Aorta (tissue), 5 donors: ENCODE measurements around the gene SDCBP2. TPM values are rescaled to one million over a fixed set of nuclear protein-coding genes. Genes with fewer than 3 reads are reported as not detected.

Source experiments
- ATAC-seq: fragments of 200-7000 bp; cut with Tn5 transposase; one replicate; pipeline ENCODE4 v1.9.1; 2022; ENCODE audit warnings: moderate library complexity; ENCODE audit not compliant: low FRiP score
- DNase-seq, 2 donors: peaks; one replicate each; pipeline ENCODE4 v3.0.0-alpha.2; 2020
- H3K27ac ChIP-seq, 2 donors: one replicate each; pipeline ENCODE4 v1.5.1; 2013; ENCODE audit warnings: low read length in 2 of 2, mild to moderate bottlenecking in 2 of 2, moderate library complexity in 2 of 2, control low read depth in 1 of 2, inconsistent platforms in 1 of 2, low read depth in 1 of 2
- H3K27me3 ChIP-seq, 2 donors: one replicate each; pipeline ENCODE4 v1.6.1; 2013; ENCODE audit warnings: control low read depth in 1 of 2, low read length in 1 of 2, mild to moderate bottlenecking in 1 of 2, moderate library complexity in 1 of 2; ENCODE audit not compliant: insufficient read depth in 2 of 2, control insufficient read depth in 1 of 2
- H3K36me3 ChIP-seq, 2 donors: one replicate each; pipeline ENCODE4 v1.6.1; 2013; ENCODE audit warnings: control low read depth in 1 of 2, low read length in 1 of 2, mild to moderate bottlenecking in 1 of 2; ENCODE audit not compliant: insufficient read depth in 2 of 2, control insufficient read depth in 1 of 2
- H3K4me1 ChIP-seq, 2 donors: one replicate each; pipeline ENCODE4 v1.6.1; 2013; ENCODE audit warnings: low read length in 2 of 2, control low read depth in 1 of 2, mild to moderate bottlenecking in 1 of 2, moderate library complexity in 1 of 2; ENCODE audit not compliant: insufficient read depth in 2 of 2, control insufficient read depth in 1 of 2
- H3K4me3 ChIP-seq, 2 donors: one replicate each; pipeline ENCODE4 v1.5.1; 2013; ENCODE audit warnings: low read length in 2 of 2, control low read depth in 1 of 2, mild to moderate bottlenecking in 1 of 2
- H3K9me3 ChIP-seq: one replicate; pipeline ENCODE4 v1.6.1; 2013; ENCODE audit warnings: mild to moderate bottlenecking, low read length; ENCODE audit not compliant: control insufficient read depth
- WGBS, 2 donors: extraction: QIAGEN DNeasy Blood & Tissue Kit; methylation state at CpG; one replicate each; pipeline ENCODE4 v1.1.7; 2013; 5-methylcytosine and 5-hydroxymethylcytosine counted together
- intact Hi-C, 2 donors: fragments of 100-400 bp; cut with DNase I; formaldehyde crosslinking; loops; one replicate each; pipeline versions ENCODE4 v1.14.2 to v1.15.0; 2022
- polyA plus RNA-seq, 2 donors: library from polyadenylated mRNA; stranded (reverse); fragments of 200-250 nt; gene quantifications; one replicate each; pipeline ENCODE4 v1.2.3, GENCODE V29; 2013
- total RNA-seq, 2 donors: library from RNA; stranded (reverse); fragmentation: NEBNext Ultra II Directional; extraction: Animal tissue kit (Norgen Biotek cat#: 25700); gene quantifications; one replicate each; pipeline ENCODE4 v1.2.1, GENCODE V29; 2021
- donor health status: healthy with polysubstance abuse.
- donor health status: Bipolar disorder and iron deficiency.
- donor health status: DM: no; HTN: no; CAD: no.
- donor health status: DM: no; HTN: no; CAD: no.
- donor health status: DM: yes; HTN: yes; CAD: no.

The SDCBP2 gene
- total and polyA plus RNA-seq, 4 donors, result 4.0 to 63.4 (median 6.1) TPM

DNA sequence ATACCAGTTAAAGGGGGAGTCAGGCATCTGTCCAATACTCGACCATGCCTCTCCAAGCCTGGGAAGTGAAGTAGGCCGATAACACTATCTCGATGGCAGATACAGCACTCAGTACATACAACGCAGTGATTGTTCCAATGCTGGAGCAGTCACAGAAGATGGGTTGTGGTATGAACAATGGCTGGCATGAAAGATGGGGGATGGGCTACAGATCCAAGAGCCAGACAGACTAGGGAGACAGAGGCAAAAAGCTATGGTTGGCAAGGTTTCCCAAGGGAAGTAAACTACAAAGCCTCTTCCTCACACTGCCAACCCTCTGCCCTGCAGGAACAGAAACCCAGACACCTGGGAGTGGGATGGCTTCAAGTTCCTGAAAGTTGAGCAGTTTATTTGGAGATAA is 44.7 kb upstream of the SDCBP2 start:
- WGBS, 2 donors, result 25 to 46% methylated on average over 4 of the region's 4 CpGs
- no peaks in the 10 kb centered on the region for H3K27me3 ChIP-seq
- H3K4me3 ChIP-seq, result no peak overlapping the region
- H3K27ac ChIP-seq, result peak overlapping the region in 1 of 2 donors; percentile 8
- DNase-seq, result no peak
- no peaks in the 10 kb centered on the region for H3K9me3 ChIP-seq
- no peaks in the 10 kb centered on the region for H3K36me3 ChIP-seq
- H3K4me1 ChIP-seq, result peaks cover 0 to 7% of the 10 kb centered on the region in 2 donors
- ATAC-seq, result no peak
- intact Hi-C loops, result no loop called here

GRCh38 chr20:1373036-1373435 is 44.1 kb upstream of the SDCBP2 start:
- Histone ChIP-seq H3K9me3 (no peaks in the 10 kb centered on the region), H3K27ac (no peak overlapping the region), H3K4me3 (no peak overlapping the region), H3K36me3 (no peaks in the 10 kb centered on the region), H3K27me3 (no peaks in the 10 kb centered on the region), H3K4me1 (peaks cover 0 to 7% of the 10 kb centered on the region in 2 donors)
- ATAC-seq (no peak), DNase-seq (no peak)
- whole genome bisulfite sequencing, 2 donors, result 86 to 87% methylated on average over 3 of the region's 3 CpGs
- intact Hi-C loops, result no loop called here

- WGBS, 2 donors, result 80 to 86% methylated on average over 5 of the region's 5 CpGs
- ATAC-seq, result no peak
- H3K4me3 ChIP-seq, result no peak overlapping the region
- no peaks in the 10 kb centered on the region for H3K27me3 ChIP-seq
- peaks cover 0 to 7% of the 10 kb centered on the region in 2 donors for H3K4me1 ChIP-seq
- H3K27ac ChIP-seq, result no peak overlapping the region
- no peak for DNase-seq
- H3K9me3 ChIP-seq, result no peaks in the 10 kb centered on the region
- intact Hi-C loops, result no loop called here
- no peaks in the 10 kb centered on the region for H3K36me3 ChIP-seq
Measured at GRCh38 chr20:1371830-1372539, 43.0 kb upstream of the SDCBP2 start.

GRCh38 chr20:1371202-1371782 is 42.4 kb upstream of the SDCBP2 start:
- intact Hi-C loops, result no loop called here
- 78 to 86% methylated on average over 3 of the region's 3 CpGs for WGBS, 2 donors
- ATAC-seq (peak; percentile 69), DNase-seq (no peak)
- no peaks in the 10 kb centered on the region for H3K36me3 ChIP-seq
- H3K9me3 ChIP-seq, result no peaks in the 10 kb centered on the region
- H3K4me1 ChIP-seq, result peaks cover 0 to 7% of the 10 kb centered on the region in 2 donors
- H3K4me3 ChIP-seq, result no peak overlapping the region
- no peak overlapping the region for H3K27ac ChIP-seq
- H3K27me3 ChIP-seq, result no peaks in the 10 kb centered on the region

DNA sequence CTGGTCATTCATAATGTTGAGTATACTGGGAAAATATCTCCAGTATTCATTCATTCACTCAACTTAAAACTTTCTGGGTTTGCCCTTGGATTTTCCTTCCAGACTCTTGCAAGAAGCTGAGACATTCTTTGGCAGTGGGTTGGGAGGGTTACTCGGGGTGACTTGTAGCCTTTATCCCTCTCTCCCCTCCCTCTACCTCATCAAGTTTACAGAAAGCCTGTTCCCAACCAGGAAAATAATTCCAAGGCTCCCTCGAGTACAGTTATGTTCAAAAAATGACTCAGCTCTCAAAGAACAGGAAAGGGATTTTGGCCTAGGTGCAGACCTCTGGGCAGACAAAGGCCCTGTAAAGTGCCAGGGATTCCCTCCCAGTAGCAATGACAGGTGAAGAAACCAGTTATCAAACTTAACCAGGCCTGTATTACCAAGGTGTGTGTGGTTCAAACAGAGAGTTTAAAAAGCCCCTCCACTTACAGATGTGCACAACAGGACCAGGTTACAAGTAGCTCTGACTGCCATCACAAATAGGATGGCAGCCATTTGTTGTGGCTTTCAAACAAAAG is 41.7 kb upstream of the SDCBP2 start:
- Histone ChIP-seq H3K9me3 (no peaks in the 10 kb centered on the region), H3K4me3 (no peak overlapping the region), H3K27ac (no peak overlapping the region), H3K4me1 (peaks cover 0 to 7% of the 10 kb centered on the region in 2 donors), H3K27me3 (no peaks in the 10 kb centered on the region), H3K36me3 (no peaks in the 10 kb centered on the region)
- intact Hi-C loops, result no loop called here
- ATAC-seq (peak; percentile 69), DNase-seq (no peak)
- 0 to 3% methylated on average over 2 of the region's 2 CpGs for WGBS, 2 donors

GRCh38 chr20:1369970-1370369 is 41.0 kb upstream of the SDCBP2 start:
- DNase-seq (no peak), ATAC-seq (no peak)
- H3K4me1 ChIP-seq, result peaks cover 0 to 7% of the 10 kb centered on the region in 2 donors
- intact Hi-C loops, result no loop called here
- H3K27me3 ChIP-seq, result no peaks in the 10 kb centered on the region
- H3K9me3 ChIP-seq, result no peaks in the 10 kb centered on the region
- H3K36me3 ChIP-seq, result no peaks in the 10 kb centered on the region
- peak overlapping the region in 1 of 2 donors; percentile 2 for H3K27ac ChIP-seq
- no peak overlapping the region for H3K4me3 ChIP-seq
- WGBS, 2 donors, result 24 to 27% methylated on average over 3 of the region's 3 CpGs

- Histone ChIP-seq H3K27me3 (no peaks in the 10 kb centered on the region), H3K36me3 (no peaks in the 10 kb centered on the region), H3K4me3 (no peak overlapping the region), H3K9me3 (no peaks in the 10 kb centered on the region), H3K27ac (no peak overlapping the region), H3K4me1 (no peaks in the 10 kb centered on the region)
- intact Hi-C loops, result no loop called here
- ATAC-seq (no peak), DNase-seq (no peak)
- WGBS, 2 donors, result 62 to 67% methylated on average over 7 of the region's 7 CpGs
Measured at GRCh38 chr20:1368448-1369199, 39.7 kb upstream of the SDCBP2 start.

DNA sequence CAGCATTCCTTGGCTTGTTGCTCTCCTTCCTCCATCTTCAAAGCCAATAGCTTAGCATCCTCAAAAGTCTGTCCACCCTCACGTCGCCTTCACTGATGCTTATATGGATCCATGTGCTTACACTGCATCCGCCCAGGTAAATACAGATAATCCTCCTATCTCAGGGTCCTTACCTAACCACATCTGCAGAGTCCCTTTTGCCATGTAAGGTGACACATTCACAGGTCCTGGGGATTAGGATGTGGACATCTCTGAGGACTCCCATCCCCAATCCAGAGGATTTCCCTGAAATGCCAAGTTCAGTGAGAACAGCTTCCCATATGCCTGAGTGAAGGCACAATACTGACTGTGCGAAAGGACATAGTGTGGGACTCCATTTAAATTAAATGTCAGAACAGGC is 38.5 kb upstream of the SDCBP2 start:
- ATAC-seq (no peak), DNase-seq (no peak)
- Histone ChIP-seq H3K36me3 (no peaks in the 10 kb centered on the region), H3K9me3 (no peaks in the 10 kb centered on the region), H3K27me3 (no peaks in the 10 kb centered on the region), H3K4me1 (no peaks in the 10 kb centered on the region), H3K4me3 (no peak overlapping the region), H3K27ac (no peak overlapping the region)
- intact Hi-C loops, result no loop called here
- 97 to 98% methylated on average over 4 of the region's 4 CpGs for WGBS, 2 donors
